Measurements from ENCODE around the gene OLA1.

GRCh38 chr2:174208026-174208425 lies 40.3 kb downstream of the OLA1 start:
- TF ChIP-seq CTCF (IDR thresholded peaks at IDR 0.05) (no peak), POLR2A (IDR thresholded peaks at IDR 0.05) (no peak)

All from esophagus squamous epithelium (tissue), 4 donors.